HG03196 (cell line): Measurements from ENCODE around the gene AGAP1.
"Not testable (repeated sequence)": the region's sequence is repeated elsewhere in the genome, so short reads cannot be mapped to it uniquely, and the experiment has no call there.

Source experiments
- ATAC-seq: cut with Tn5 transposase; IDR thresholded peaks from one replicate; pipeline ENCODE4 v1.9.1; 2021; ENCODE audit not compliant: unreplicated experiment

Gene AGAP1

GRCh38 chr2:236127010-236127409 is 633.2 kb downstream of the AGAP1 start:
- no peak for ATAC-seq

DNA sequence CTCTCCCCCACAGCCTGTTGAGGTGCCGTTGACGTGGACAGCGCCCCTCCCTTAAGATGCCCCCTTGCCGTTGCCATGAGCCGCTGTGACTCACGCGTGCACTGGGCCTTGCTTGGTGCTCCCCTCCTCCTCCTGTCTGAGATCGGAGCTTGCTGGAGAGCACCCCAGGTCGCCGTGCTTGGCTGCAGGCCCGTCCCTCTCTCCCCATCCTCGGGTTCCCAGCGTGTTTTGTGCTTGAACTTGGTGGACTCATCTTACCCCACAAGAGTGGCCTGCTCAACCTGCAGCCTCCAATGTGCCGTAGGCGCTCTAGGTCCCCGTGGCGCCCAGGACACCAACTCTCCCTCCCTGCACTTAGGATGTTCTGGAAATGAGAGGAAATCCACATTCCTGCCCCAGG is 634.5 kb downstream of the AGAP1 start:
- ATAC-seq = no peak

DNA sequence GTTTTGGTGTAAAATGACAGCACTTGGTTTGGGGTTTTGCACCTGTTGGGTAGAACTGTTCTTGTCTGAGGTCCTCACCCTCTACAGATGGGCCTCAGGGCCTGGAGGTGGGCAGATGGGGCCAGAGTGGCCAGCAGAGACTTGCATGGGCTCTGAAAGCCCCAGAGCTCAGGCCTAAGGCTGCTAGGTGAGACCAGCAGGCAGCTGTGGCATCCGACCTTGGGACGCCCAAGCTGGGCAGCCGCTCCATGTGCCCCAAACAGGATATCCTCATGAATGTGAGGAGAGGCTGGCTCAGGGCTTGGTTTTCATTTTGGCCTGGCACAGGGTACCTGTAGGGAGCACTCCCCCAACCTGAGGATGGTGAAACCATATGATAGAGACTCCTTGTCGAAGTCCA is 636.1 kb downstream of the AGAP1 start:
- no peak for ATAC-seq

DNA sequence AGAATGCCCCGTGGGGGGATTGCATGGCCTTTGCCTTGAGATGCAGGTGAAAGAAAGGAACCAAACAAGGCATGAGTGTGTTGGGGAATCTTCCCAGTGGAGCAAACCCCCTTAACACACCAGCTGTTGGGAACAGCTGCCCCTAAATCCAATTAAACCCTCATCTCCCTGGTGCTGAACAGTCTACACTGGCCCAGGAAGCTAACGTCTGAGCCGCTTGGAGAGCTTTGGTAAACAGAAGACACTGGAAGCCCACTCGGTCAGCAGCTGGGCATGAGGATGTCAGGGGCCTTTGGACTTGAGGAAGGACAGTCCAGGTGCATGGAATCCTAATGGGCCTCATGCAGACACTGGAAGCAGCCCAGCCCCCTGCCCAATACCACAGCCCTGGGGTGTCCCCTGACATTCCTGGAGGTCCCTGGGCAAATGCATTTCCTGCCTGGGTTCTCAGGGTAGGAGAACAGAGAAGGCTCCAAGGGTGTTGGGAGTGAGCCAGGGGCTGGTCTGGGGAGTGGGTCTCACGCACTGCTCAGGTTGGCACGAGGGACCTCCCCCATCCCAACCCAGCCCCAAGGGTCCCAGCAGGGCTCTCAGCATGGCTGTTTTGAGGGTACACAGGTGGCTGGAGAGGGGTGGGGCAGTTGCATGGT is 636.6 kb downstream of the AGAP1 start:
- no peak for ATAC-seq

GRCh38 chr2:236131073-236131692 is 637.3 kb downstream of the AGAP1 start:
- ATAC-seq = no peak

DNA sequence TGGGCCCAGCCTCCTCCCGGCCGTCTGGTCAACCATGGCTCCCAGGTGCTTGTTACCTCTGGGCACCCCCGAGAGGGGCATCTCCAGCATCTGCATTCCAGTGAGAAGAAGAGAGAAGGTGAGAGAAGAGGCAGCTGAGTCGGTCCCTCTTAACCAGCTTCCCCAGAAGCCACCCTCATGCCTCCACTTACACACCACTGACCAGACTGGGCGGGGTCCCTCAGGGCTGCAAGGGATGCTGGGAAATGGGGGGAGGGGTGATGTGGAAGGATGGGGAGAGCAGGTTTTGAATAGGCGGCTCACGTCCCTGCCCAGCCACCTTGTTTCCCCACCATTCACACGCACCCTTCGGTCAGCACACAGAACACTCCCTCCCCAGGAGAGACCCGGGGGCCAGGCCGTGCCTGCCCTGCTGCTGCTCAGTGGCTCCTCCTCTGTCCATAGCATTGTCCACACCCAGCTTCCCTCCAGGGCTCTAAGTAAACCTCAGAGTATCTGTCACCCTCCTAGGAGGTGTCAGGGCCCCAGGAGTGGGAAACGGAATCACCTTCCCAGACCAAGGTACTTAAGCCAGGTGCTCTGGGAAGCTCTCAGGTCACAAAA is 639.7 kb downstream of the AGAP1 start:
- no peak for ATAC-seq

- no peak for ATAC-seq
Measured at GRCh38 chr2:236136538-236136937, 642.7 kb downstream of the AGAP1 start.

- no peak for ATAC-seq
Measured at GRCh38 chr2:236137066-236137465, 643.2 kb downstream of the AGAP1 start.

GRCh38 chr2:236141616-236142015 is 647.8 kb downstream of the AGAP1 start:
- ATAC-seq = not testable (repeated sequence)

- ATAC-seq = no peak
Measured at GRCh38 chr2:236143811-236144210, 650.0 kb downstream of the AGAP1 start.

- no peak for ATAC-seq
Measured at GRCh38 chr2:236146436-236146835, 652.6 kb downstream of the AGAP1 start.

- no peak for ATAC-seq
Measured at GRCh38 chr2:236155406-236155805, 661.6 kb downstream of the AGAP1 start.

- no peak for ATAC-seq
Measured at GRCh38 chr2:236156095-236156859, 662.4 kb downstream of the AGAP1 start.

GRCh38 chr2:236156860-236157194 is 663.0 kb downstream of the AGAP1 start:
- no peak for ATAC-seq

DNA sequence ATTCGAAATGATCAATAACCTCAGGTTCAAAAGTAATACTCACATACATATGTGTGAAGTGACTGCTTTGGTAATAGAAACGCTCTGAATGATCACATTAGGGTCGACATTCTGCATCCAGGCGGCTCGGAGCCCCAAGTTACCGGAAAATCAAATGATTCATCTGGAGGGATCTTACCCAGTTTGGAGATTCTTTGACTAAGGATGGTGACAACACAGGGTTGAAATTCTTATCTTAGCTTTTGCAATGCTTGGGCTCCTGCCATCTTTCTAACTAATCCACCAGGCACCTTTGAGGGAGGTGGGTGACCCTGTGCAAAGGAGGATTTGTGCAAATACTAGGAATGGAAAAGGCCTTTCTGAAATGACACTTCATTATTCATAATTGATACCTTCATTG is 663.5 kb downstream of the AGAP1 start:
- no peak for ATAC-seq

DNA sequence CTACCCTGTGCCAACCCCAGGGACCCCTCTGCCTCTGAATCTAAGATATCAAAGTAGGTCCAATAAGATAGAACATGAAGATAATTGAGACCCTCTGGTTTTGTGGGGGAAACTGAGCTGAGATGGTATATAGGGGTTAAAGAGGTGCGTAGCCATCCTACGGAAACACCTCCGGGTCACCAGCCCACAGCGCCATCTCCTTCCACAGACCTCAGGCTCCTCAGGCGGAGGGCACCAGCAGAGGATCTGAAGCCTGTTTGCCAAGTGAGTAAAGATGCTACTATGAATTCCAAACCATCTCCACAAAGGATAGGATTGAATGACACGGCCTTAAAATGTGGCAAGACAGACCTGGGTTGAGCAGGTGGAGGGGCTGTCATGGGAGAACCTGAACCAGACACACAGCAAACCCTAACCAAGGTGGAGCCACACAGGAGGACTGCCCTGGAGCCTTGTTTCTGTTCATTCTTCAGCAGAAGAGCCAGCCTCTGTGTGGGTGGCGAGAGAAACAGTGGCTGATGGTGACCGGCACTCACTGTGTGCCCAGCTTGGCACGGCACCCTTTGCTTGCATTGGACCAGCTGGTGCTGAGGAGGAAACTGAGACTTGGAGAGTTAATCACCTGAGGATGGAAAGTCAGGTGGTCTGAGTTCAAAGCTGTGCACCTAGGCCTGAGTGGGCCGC is 664.1 kb downstream of the AGAP1 start:
- no peak for ATAC-seq

DNA sequence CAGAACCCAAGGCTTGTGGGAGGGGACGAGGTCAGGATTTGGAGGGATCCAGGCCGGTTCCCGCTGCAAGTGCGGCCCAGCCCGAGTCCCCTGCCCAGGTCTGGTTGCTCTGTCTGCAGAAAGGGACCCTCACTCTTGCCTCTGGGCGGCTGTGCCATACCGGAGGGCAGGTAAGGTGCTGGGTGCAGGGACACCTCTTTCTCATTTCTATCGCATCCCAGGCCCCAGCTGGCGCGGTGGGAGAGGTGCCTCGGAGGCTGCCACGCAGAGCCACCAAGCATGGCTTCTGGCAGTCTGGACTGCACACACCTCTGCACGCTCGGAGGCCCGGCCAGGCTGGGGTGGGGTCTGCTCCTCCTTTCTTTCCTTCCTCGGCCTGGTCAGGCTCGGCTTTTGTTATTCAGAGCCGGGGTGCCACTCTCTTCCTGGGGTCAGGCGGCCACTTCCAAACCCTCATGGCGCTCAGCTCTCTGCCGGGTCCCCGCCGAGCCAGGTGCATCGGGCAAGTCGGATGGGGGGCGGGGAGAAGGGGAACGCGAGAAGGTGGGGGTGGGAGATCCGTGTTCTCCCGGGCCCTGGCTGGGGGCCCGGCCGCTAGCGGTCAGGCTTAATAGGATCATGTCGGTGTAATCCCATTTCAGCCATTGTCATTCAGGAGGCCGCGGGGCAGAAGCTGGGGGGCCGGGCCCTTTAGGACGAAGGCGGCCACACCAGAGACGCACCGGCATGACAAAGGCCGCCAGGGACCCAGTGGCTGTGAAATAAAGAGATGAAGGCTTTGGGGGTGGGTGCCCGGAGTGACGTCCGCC is 665.3 kb downstream of the AGAP1 start:
- no peak for ATAC-seq

DNA sequence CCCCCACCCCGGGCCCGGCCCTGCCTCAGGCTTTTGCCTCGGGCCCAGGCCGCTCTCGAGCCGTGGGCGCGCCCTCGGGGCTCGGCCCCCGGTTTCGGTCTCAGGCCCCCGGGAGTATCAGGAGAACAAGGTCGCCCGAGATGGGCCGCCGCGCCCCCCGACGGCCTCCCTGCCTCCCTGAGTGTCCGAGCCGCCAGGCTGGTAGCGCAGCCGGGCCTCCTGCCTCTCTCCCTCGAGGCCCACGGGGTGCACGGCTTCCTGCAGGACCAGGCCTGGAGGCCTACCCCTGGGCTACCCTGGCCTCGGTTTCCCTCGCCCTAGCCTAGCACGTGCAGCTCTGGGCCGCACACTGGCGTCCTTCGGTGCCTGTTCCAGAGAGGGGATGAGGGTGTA is 665.9 kb downstream of the AGAP1 start:
- no peak for ATAC-seq

- ATAC-seq = no peak
Measured at GRCh38 chr2:236160366-236161081, 666.7 kb downstream of the AGAP1 start.

DNA sequence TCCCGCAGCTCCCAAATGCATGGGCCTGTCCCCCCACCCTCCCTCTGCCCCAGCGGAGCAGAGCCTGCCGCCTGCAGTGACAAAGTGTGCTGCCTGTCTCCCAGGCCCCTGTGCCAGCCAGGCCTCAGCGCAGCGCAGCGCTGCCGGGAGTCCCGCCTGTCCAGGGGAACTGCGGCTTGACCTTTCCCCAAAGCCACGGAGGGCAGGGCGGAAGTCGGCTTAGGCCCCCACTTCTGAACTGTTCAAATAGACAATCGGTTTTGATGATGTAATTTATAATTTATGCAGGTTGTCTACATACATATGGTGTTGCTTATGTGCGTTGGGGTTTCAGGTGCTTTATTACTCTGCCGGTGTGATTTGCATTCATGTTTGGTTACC is 667.2 kb downstream of the AGAP1 start:
- ATAC-seq = no peak
